SJSA1 (cell line): Measurements from ENCODE around the gene C2orf92. TPM values are rescaled to one million over a fixed set of nuclear protein-coding genes. Genes with fewer than 3 reads are reported as not detected.
A peak's percentile ranks its signal among the peaks of the same experiment; 100 is the strongest.

ENCODE experiments used
- DNase-seq, 2 experiments: peaks; one replicate each; pipeline ENCODE4 v3.0.0-alpha.2; 2015 to 2020; ENCODE audit warnings: low spot score in 2 of 2, low read depth in 1 of 2
- H3K27ac ChIP-seq: fragments of 250-450 bp; sonication (Bioruptor Pico); 2 replicates; pipeline ENCODE4 v1.5.1; 2020; ENCODE audit warnings: mild to moderate bottlenecking, moderate library complexity
- H3K27me3 ChIP-seq: fragments of 250-450 bp; sonication (Bioruptor Pico); replicated peaks from 2 replicates; pipeline ENCODE4 v1.5.1; 2020; ENCODE audit warnings: mild to moderate bottlenecking, moderate library complexity
- H3K36me3 ChIP-seq: fragments of 250-450 bp; sonication (Bioruptor Pico); 2 replicates; pipeline ENCODE4 v1.5.1; 2020; ENCODE audit warnings: mild to moderate bottlenecking
- H3K4me1 ChIP-seq: fragments of 250-450 bp; sonication (Bioruptor Pico); replicated peaks from 2 replicates; pipeline ENCODE4 v1.6.1; 2021; ENCODE audit warnings: mild to moderate bottlenecking
- H3K4me3 ChIP-seq: fragments of 250-450 bp; sonication (Bioruptor Pico); 2 replicates; pipeline ENCODE4 v1.5.1; 2020; ENCODE audit warnings: mild to moderate bottlenecking
- H3K9me3 ChIP-seq: fragments of 250-450 bp; sonication (Bioruptor Pico); replicated peaks from 2 replicates; pipeline ENCODE4 v1.5.1; 2020; ENCODE audit warnings: mild to moderate bottlenecking
- total RNA-seq: library from RNA; depleted of rRNA; stranded (reverse); fragments of >200 nt; shearing (Covaris generic); gene quantifications from 2 replicates; pipeline ENCODE4 v1.2.3, GENCODE V29; 2014

C2orf92 gene
- total RNA-seq, 1 experiment from 2014 or later: 0.24 TPM

DNA sequence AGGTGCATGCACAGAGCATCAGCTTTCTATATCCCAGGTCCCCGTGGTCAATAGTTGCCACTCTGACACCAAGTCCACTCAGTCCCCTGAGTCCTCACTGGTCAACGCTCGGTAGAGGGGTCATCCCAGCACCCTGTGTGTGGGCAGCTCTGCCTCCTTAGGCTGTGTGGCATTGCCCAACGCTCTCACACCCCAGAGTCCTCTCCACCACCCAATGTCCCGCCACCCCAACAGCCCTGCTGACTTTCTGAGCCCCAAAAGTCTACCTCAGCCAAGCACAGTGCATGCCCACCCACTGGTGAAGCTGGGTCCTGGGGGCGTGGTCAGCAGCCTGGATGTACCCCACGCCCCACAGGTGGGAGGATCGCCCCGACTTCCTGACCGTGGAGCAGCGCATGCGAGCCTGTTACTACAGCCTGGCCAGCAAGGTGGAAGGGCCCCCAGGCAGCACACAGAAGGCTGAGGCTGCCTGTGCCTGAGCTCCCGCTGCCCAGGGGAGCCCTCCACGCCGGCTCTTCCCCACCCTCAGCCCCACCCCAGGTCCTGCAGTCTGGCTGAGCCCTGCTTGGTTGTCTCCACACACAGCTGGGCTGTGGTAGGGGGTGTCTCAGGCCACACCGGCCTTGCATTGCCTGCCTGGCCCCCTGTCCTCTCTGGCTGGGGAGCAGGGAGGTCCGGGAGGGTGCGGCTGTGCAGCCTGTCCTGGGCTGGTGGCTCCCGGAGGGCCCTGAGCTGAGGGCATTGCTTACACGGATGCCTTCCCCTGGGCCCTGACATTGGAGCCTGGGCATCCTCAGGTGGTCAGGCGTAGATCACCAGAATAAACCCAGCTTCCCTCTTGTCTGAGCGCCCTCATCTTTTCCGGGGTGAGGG is 69.7 kb downstream of the C2orf92 start:
- H3K27me3 ChIP-seq: no peaks in the 10 kb centered on the region
- no peak for DNase-seq
- H3K4me1 ChIP-seq: no peaks in the 10 kb centered on the region
- no peaks in the 10 kb centered on the region for H3K9me3 ChIP-seq
- H3K36me3 ChIP-seq: no peaks in the 10 kb centered on the region
- H3K4me3 ChIP-seq: no peak overlapping the region
- H3K27ac ChIP-seq: no peak overlapping the region

DNA sequence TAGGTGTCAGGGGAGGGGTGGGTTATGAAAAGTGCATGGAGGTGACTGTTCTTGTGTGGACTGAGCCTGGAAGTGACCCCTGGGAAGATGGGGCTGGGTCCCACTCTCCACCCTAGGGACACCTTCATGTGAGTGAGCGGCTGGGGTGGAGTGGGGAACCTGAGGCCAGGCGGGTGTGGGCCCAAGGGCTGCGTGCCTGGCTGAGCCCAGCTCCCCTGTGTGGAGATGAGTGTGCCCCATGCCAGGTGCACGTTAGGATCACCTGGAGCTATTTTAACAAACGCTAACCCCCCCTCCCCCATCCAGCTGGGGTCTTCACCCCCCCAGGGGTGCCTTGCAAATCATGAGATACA is 70.4 kb downstream of the C2orf92 start:
- Histone ChIP-seq H3K4me3 (no peak overlapping the region), H3K36me3 (no peaks in the 10 kb centered on the region), H3K9me3 (no peaks in the 10 kb centered on the region), H3K4me1 (no peaks in the 10 kb centered on the region), H3K27me3 (no peaks in the 10 kb centered on the region), H3K27ac (no peak overlapping the region)
- DNase-seq: no peak

DNA sequence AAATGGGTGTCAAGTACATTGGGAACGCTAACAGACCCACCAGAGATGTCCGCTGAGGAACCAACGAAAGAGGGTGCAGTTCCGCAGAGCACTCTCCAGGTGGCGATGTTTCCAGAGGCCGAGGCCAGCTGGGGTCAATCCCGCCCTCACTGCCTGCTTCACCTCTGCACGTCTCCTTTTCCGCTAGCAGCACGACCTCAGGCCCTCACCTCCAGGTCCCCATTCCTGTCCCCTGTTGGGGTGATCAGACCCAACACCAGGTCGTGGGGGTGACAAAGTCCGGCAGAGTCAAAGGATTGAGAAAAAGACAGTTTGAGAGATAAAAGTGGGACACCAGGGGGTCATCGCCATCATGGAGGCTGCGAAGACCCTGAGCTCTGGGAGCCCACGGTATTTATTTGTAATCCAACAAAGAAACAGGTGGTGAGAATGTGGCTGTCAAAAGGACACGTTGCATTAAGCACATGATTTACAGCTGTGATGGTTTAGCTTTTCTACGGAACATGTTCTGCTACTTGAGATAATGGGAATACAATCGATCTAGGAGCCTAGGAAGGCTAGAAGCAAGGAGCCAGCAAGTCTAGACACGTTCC is 71.2 kb downstream of the C2orf92 start:
- Histone ChIP-seq H3K4me1 (no peaks in the 10 kb centered on the region), H3K27me3 (no peaks in the 10 kb centered on the region), H3K27ac (no peak overlapping the region), H3K9me3 (no peaks in the 10 kb centered on the region), H3K36me3 (no peaks in the 10 kb centered on the region), H3K4me3 (no peak overlapping the region)
- peak in 1 of 2 experiments; percentile 15 for DNase-seq

DNA sequence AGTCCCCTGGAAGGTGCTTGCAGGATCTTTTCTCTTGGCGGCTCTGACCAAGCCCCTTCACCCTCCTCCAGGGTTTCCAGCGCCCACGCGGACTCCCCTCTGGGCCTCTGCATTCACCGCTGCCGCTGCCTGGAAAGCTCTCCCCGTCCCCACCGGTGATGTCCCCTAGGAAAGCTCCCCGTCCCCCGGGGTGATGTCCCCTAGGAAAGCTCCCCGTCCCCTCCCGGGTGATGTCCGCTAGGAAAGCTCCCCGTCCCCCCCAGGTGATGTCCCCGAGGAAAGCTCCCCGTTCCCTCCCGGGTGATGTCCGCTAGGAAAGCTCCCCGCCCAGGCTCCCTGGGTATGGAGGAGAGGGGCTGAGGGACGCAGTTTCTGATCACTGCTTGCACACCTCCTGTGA is 71.7 kb downstream of the C2orf92 start:
- Histone ChIP-seq H3K27ac (no peak overlapping the region), H3K4me1 (no peaks in the 10 kb centered on the region), H3K36me3 (no peaks in the 10 kb centered on the region), H3K9me3 (no peaks in the 10 kb centered on the region), H3K4me3 (no peak overlapping the region), H3K27me3 (no peaks in the 10 kb centered on the region)
- no peak for DNase-seq

DNA sequence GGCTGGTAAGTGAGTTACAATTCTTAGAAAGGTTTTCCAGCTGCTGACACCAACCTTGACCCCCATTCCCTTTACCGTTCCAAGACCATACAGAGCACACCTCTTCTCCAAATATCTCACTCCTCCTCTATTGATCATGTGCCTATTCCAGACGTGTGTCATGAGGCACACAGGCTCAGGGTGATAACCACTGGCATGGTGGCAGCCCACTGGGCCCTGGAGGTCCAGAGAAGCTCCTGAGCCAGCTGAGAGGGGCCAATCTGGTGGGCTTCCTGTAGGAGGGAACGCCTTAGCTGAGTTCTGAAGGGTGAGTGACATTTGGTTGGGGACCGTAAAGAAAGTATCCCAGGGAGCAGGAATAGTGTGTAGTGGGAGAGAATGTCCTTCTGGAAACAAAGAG is 72.2 kb downstream of the C2orf92 start:
- no peaks in the 10 kb centered on the region for H3K36me3 ChIP-seq
- no peak overlapping the region for H3K4me3 ChIP-seq
- no peaks in the 10 kb centered on the region for H3K4me1 ChIP-seq
- DNase-seq: no peak
- H3K27me3 ChIP-seq: no peaks in the 10 kb centered on the region
- H3K27ac ChIP-seq: no peak overlapping the region
- H3K9me3 ChIP-seq: no peaks in the 10 kb centered on the region

DNA sequence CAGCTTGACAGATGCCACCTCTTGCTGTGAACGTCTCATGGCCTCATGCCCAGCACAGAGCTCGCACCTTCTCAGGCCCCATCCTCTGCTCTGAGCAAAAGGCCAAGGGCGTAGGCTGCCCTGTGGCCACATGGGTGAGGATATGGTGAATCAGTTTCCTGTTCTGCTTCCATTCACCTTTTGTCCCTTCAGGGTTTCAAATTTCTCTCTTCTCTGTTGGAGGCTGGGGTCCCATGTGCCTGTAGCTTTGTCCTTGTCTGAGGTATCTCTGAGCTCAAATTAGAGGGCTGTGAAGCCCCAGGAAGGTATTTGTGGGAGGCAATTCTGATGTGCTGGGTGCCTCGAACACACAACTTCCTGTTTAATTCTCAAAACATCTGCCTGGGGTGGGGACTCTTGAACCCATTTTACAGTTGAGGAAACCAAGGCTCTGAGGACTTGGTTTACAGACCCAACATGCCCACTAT is 72.9 kb downstream of the C2orf92 start:
- Histone ChIP-seq H3K27me3 (no peaks in the 10 kb centered on the region), H3K27ac (no peak overlapping the region), H3K4me3 (no peak overlapping the region), H3K9me3 (no peaks in the 10 kb centered on the region), H3K4me1 (no peaks in the 10 kb centered on the region), H3K36me3 (no peaks in the 10 kb centered on the region; the same call in 1 of the 2 replicates)
- DNase-seq: no peak

DNA sequence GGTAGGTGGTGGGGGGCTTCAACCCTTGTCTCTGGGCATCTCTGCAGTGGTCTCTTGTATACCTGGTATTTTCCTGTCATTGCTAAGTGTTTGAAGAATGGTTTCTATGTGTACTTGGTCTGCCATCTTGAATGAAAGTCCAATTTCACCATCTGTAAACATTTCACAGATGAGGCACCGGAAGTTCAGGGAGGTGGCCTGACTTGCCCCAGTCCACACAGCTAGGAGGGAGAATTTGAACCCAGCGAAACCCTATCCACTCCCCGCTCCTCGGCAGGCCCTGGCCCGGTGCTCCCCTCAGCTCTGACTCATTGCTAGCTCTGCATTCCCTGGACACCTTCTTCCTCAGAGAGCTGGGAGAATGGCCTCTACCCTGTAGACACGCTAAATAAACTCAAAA is 74.4 kb downstream of the C2orf92 start:
- Histone ChIP-seq H3K27ac (no peak overlapping the region), H3K4me1 (no peaks in the 10 kb centered on the region), H3K9me3 (no peaks in the 10 kb centered on the region), H3K27me3 (no peaks in the 10 kb centered on the region), H3K4me3 (no peak overlapping the region), H3K36me3 (no peaks in the 10 kb centered on the region; the same call in 1 of the 2 replicates)
- no peak for DNase-seq

DNA sequence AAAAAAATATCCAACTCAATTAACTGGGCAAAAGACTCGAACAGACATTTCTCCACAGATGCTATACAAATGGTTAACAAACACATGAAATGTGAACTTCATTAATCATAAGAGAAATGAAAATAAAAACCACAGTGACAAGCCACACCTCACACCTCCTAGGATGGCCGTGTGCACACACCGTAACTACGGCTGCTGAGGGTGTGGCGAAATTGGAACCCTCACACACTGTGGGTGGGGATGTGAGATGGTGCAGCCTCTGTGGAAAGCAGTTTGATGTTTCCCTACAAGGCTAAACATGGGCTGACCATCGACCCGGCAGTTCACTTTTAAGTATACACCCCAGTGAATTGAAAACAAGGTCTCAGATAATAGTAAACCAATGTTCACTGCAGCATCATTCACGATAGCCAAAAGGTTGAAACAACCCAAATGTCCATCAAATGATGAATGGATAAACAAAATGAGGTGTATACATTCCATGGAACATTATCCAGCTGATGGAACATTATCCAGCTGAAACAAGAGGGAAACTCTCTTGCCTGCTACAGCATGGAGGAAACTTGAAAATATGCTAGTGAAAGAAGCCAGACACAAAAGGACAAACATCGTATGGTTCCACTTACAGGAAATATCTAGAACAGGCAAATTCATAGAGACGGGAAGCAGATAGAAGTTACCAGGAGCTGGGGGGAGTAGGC is 76.1 kb downstream of the C2orf92 start:
- Histone ChIP-seq H3K27me3 (no peaks in the 10 kb centered on the region), H3K9me3 (no peaks in the 10 kb centered on the region), H3K27ac (no peak overlapping the region), H3K4me3 (no peak overlapping the region), H3K36me3 (no peaks in the 10 kb centered on the region; the same call in 1 of the 2 replicates), H3K4me1 (no peaks in the 10 kb centered on the region)
- no peak for DNase-seq

DNA sequence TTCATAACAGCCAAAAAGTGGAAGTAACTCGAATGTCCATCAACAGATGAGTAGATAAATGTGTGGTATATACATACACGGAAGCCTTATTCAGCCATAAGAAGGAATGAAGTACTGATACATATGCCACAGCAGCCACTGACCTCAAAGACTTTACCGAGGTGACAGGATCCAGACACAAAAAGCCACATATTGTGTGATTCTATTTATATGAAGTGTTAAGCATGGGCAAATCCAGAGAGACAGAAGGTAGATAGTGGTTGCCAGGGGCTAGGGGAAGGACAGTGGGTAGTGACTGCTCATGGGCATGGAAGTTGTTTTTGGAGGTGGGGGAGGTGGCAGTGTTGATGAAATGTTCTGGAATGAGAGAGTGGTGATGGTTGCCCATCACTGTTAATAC is 77.8 kb downstream of the C2orf92 start:
- DNase-seq: no peak
- Histone ChIP-seq H3K36me3 (peaks cover 5% of the 10 kb centered on the region; the same call in 1 of the 2 replicates), H3K4me1 (no peaks in the 10 kb centered on the region), H3K9me3 (no peaks in the 10 kb centered on the region), H3K4me3 (no peak overlapping the region), H3K27ac (no peak overlapping the region), H3K27me3 (no peaks in the 10 kb centered on the region)

DNA sequence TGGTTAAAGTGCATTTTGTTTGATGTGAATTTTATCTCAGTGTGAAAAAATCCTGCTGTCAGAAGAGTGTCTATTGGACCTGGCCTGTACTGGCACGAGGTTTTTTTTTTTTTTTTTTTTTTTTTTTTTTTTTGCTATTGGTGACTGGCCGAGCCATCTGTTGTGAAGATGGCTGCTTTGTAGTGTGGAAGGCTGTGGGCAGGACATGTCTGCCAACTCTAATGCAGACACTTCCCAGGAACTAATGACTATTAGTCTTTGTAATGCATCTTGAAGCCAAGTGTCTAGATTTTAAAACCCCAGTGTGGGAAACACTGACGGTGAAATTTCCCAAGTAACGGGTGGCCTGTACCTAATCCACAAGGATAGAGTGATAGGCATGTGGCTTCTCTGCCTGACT is 78.2 kb downstream of the C2orf92 start:
- Histone ChIP-seq H3K27me3 (no peaks in the 10 kb centered on the region), H3K9me3 (no peaks in the 10 kb centered on the region), H3K36me3 (peaks cover 5% of the 10 kb centered on the region; the same call in 1 of the 2 replicates), H3K4me3 (no peak overlapping the region), H3K4me1 (no peaks in the 10 kb centered on the region), H3K27ac (no peak overlapping the region)
- DNase-seq: no peak

DNA sequence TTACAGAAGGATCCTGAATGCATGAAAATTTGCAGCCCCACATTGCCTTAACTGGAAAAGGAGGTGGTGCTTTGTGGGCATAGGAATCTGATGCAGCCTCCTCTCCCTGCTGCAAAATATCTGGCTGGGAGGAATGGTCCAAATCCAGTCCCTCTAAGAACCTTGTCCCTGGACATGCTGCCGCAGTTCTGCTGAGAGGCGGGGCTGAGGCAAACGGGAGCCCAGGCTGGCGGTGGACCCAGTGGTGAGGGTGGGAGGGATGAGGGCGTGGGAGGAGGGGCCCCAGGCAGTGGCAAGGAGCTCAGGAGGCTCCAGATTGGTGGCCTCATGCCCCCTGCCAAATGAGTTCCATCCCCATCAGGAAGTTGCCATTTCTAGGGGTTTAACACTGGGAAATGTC is 80.1 kb downstream of the C2orf92 start:
- DNase-seq: no peak
- Histone ChIP-seq H3K36me3 (peaks cover 5% of the 10 kb centered on the region; the same call in 1 of the 2 replicates), H3K27ac (no peak overlapping the region), H3K4me1 (no peaks in the 10 kb centered on the region), H3K4me3 (no peak overlapping the region), H3K9me3 (no peaks in the 10 kb centered on the region), H3K27me3 (no peaks in the 10 kb centered on the region)

DNA sequence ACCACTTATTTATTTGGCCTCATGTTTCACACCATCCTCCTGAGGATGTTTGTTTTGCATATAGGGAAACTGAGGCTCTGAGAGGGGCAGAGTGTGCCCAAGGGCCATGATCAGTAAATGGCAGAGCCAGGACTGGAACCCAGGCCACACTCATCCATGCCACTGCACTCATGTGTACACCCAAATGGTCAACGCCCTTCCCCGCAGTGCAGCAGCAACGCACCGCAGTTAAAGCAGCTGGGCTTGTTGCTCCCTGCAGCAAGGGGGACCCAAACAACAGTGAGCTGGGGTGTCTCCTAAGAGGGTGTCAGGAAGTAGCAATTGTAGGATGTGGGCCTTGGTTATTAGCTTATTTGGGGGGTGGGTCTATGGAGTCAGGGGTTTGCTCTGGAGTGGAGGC is 80.5 kb downstream of the C2orf92 start:
- Histone ChIP-seq H3K4me1 (no peaks in the 10 kb centered on the region), H3K9me3 (no peaks in the 10 kb centered on the region), H3K4me3 (no peak overlapping the region), H3K27ac (no peak overlapping the region), H3K27me3 (no peaks in the 10 kb centered on the region), H3K36me3 (peaks cover 5% of the 10 kb centered on the region; the same call in 1 of the 2 replicates)
- DNase-seq: no peak

DNA sequence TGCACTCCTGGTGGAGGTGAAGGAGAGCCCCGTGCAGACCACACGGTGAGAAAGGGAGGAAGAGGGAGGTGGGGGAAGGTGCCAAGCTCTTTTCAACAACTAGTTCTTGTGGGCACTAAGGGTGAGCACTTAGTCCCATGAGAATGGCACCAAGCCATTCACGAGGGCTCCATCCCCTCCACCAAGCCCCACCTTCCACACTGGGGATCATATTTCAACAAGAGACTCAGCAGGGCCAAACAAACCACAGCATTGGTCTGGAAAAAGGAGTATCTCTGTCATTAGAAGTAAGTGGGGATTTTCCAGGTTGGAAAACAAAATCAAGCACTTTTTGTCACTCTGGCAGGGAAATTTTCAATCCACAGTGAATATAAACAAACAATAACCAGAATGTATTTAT is 82.2 kb downstream of the C2orf92 start:
- Histone ChIP-seq H3K4me1 (no peaks in the 10 kb centered on the region), H3K27me3 (no peaks in the 10 kb centered on the region), H3K27ac (no peak overlapping the region), H3K4me3 (no peak overlapping the region), H3K9me3 (no peaks in the 10 kb centered on the region), H3K36me3 (peaks cover 19% of the 10 kb centered on the region)
- no peak for DNase-seq
